K562 (cell line): ENCODE results near the gene CARM1. TPM values are rescaled to one million over a fixed set of nuclear protein-coding genes. Genes with fewer than 3 reads are reported as not detected.

Experiments
- CTBP1 ChIP-seq: fragments of 450-650 bp; IDR thresholded peaks from 2 replicates; pipeline ENCODE4 v1.6.1; 2016; ENCODE audit warnings: borderline replicate concordance
- FOSL1 ChIP-seq: fragments of 200-800 bp; sonication (Bioruptor generic); conservative IDR thresholded peaks from 2 replicates; pipeline ENCODE4 v1.6.1; 2016; ENCODE audit warnings: missing genetic modification characterization, missing compliant biosample characterization
- GTF2E2 ChIP-seq: fragments of 200-800 bp; sonication (Bioruptor generic); IDR thresholded peaks from 2 replicates; pipeline ENCODE4 v1.6.1; 2016; ENCODE audit warnings: missing genetic modification characterization, missing compliant biosample characterization
- HSF4 ChIP-seq: fragments of 250-450 bp; sonication (Bioruptor Pico); IDR thresholded peaks from 2 replicates; pipeline ENCODE4 v2.1.2; 2022; ENCODE audit warnings: mild to moderate bottlenecking, moderate library complexity, borderline replicate concordance
- ILK ChIP-seq: fragments of 450-650 bp; IDR thresholded peaks from 2 replicates; pipeline ENCODE4 v1.6.1; 2016; ENCODE audit warnings: missing genetic modification characterization, low read depth, mild to moderate bottlenecking, missing compliant biosample characterization, moderate library complexity, borderline replicate concordance
- IRF2 ChIP-seq: sonication (generic); formaldehyde crosslinking; IDR thresholded peaks from 2 replicates; pipeline ENCODE4 v1.8.1; 2022; ENCODE audit warnings: mild to moderate bottlenecking, missing genetic modification reagents
- MCM3 ChIP-seq: fragments of 450-650 bp; IDR thresholded peaks from 2 replicates; pipeline ENCODE4 v1.6.1; 2016
- MTA2 ChIP-seq: fragments of 450-650 bp; IDR thresholded peaks from 2 replicates; pipeline ENCODE4 v1.6.1; 2016; ENCODE audit warnings: low read depth
- MTA3 ChIP-seq: fragments of 450-650 bp; formaldehyde crosslinking; IDR thresholded peaks from 2 replicates; pipeline ENCODE4 v1.6.1; 2017; ENCODE audit warnings: mild to moderate bottlenecking, borderline replicate concordance
- NEUROD1 ChIP-seq: fragments of 150-350 bp; IDR thresholded peaks from 2 replicates; pipeline ENCODE4 v1.6.1; 2014; ENCODE audit warnings: borderline replicate concordance, low read length, low read depth; ENCODE audit not compliant: partially characterized antibody
- NFE2L1 ChIP-seq: fragments of 450-650 bp; IDR thresholded peaks from 2 replicates; pipeline ENCODE4 v1.6.1; 2016; ENCODE audit warnings: missing genetic modification characterization, low read depth, mild to moderate bottlenecking, missing compliant biosample characterization, moderate library complexity, borderline replicate concordance
- NFIX ChIP-seq: fragments of 250-450 bp; sonication (Bioruptor Pico); IDR thresholded peaks from 2 replicates; pipeline ENCODE4 v1.4.0; 2020; ENCODE audit warnings: low read depth, mild to moderate bottlenecking, moderate library complexity
- RFX5 ChIP-seq: IDR thresholded peaks from 2 replicates; pipeline ENCODE4 v1.6.1; 2011; ENCODE audit warnings: low read depth, mild to moderate bottlenecking, improper control_type of control experiment, low read length
- SRSF1 ChIP-seq: fragments of 200-400 bp; formaldehyde crosslinking; IDR thresholded peaks from 2 replicates; pipeline ENCODE4 v1.6.1; 2017; ENCODE audit warnings: mild to moderate bottlenecking, low read depth, low read length, moderate library complexity
- TAF15 ChIP-seq: fragments of 200-400 bp; formaldehyde crosslinking; IDR thresholded peaks from 2 replicates; pipeline ENCODE4 v1.6.1; 2017; ENCODE audit warnings: mild to moderate bottlenecking, low read depth, low read length, moderate library complexity
- TAF9B ChIP-seq: fragments of 450-650 bp; IDR thresholded peaks from 2 replicates; pipeline ENCODE4 v1.6.1; 2018; ENCODE audit warnings: mild to moderate bottlenecking; ENCODE audit not compliant: partially characterized antibody
- TEAD2 ChIP-seq: fragments of 450-650 bp; IDR thresholded peaks from 2 replicates; pipeline ENCODE4 v1.6.1; 2016; ENCODE audit warnings: missing genetic modification characterization, control low read depth, missing compliant biosample characterization
- TEAD4 ChIP-seq, 2 experiments: sonication (generic) in 1 of 2; formaldehyde crosslinking in 1 of 2; IDR thresholded peaks; 2 replicates each; pipeline versions ENCODE4 v1.6.1 to v1.8.0; 2012 to 2022; ENCODE audit warnings: borderline replicate concordance in 1 of 2, inconsistent platforms in 1 of 2, low read length in 1 of 2, mild to moderate bottlenecking in 1 of 2, missing genetic modification reagents in 1 of 2
- ZC3H8 ChIP-seq: fragments of 450-650 bp; IDR thresholded peaks from 2 replicates; pipeline ENCODE4 v1.6.1; 2017
- ZNF140 ChIP-seq: fragments of 250-450 bp; sonication (Bioruptor Pico); IDR thresholded peaks from 2 replicates; pipeline ENCODE4 v1.8.0; 2021; ENCODE audit warnings: moderate library complexity, mild to moderate bottlenecking, inconsistent platforms
- ZNF445 ChIP-seq: fragments of 250-450 bp; sonication (Bioruptor Pico); IDR thresholded peaks from 2 replicates; pipeline ENCODE4 v1.4.0; 2020; ENCODE audit warnings: low read depth, mild to moderate bottlenecking, moderate library complexity
- polyA plus RNA-seq, 8 experiments: library from polyadenylated mRNA; depleted of rRNA in 4 of 8; stranded (reverse) in 5 of 8; unstranded in 3 of 8; fragments of >200 nt; fragmentation: Nextera tagmentation in 2 of 8; fragmentation: Illumina TruSeq in 1 of 8; extraction: Ambion mirVana in 2 of 8; extraction: Trizol in 1 of 8; gene quantifications; 2 replicates each; pipeline versions ENCODE4 v1.2.1 to v1.2.3, GENCODE V29; 2011 to 2014; ENCODE audit warnings: inconsistent platforms in 1 of 8, missing spikeins in 1 of 8
- total RNA-seq, 7 experiments: library from RNA; depleted of rRNA in 6 of 7; stranded (reverse); fragments of >200 nt in 6 of 7; fragmentation: Illumina TruSeq in 2 of 7; extraction: Trizol in 2 of 7; gene quantifications; 2 replicates each; pipeline versions ENCODE4 v1.2.1 to v1.2.3, GENCODE V29; 2011 to 2021; ENCODE audit warnings: low replicate concordance in 1 of 7
- TF ChIP-seq, protein P1 (sequence below): fragments of 250-450 bp; sonication (Bioruptor Pico); IDR thresholded peaks from 2 replicates; pipeline ENCODE4 v1.9.0; 2021; ENCODE audit warnings: mild to moderate bottlenecking, inconsistent platforms
- TF ChIP-seq, protein P2 (sequence below): fragments of 200-800 bp; sonication (Bioruptor generic); IDR thresholded peaks from 2 replicates; pipeline ENCODE4 v1.6.1; 2017; ENCODE audit warnings: missing genetic modification characterization, missing compliant biosample characterization
- TF ChIP-seq, protein P3 (sequence below): fragments of 250-450 bp; sonication (Bioruptor Pico); IDR thresholded peaks from 2 replicates; pipeline ENCODE4 v1.5.0; 2021

Gene CARM1
- total and polyA plus RNA-seq, 9 of the 15 experiments (the other 6 are each of a cell fraction or from before 2014, with no cell fraction given) = 0.36 to 86.0 (median 29.7) TPM

- peak; percentile 83 for TF ChIP-seq FOSL1 (tag)
- peak; percentile 99 for TF ChIP-seq MTA3
- no peak for TF ChIP-seq GTF2E2 (tag)
- TF ChIP-seq, protein P1, sequence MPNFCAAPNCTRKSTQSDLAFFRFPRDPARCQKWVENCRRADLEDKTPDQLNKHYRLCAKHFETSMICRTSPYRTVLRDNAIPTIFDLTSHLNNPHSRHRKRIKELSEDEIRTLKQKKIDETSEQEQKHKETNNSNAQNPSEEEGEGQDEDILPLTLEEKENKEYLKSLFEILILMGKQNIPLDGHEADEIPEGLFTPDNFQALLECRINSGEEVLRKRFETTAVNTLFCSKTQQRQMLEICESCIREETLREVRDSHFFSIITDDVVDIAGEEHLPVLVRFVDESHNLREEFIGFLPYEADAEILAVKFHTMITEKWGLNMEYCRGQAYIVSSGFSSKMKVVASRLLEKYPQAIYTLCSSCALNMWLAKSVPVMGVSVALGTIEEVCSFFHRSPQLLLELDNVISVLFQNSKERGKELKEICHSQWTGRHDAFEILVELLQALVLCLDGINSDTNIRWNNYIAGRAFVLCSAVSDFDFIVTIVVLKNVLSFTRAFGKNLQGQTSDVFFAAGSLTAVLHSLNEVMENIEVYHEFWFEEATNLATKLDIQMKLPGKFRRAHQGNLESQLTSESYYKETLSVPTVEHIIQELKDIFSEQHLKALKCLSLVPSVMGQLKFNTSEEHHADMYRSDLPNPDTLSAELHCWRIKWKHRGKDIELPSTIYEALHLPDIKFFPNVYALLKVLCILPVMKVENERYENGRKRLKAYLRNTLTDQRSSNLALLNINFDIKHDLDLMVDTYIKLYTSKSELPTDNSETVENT (CRISPR knock-in tag) = 0 out of 2 replicates have a peak, but pooled peaks have one; percentile 13
- no peak for TF ChIP-seq MTA2
- TF ChIP-seq CTBP1 = peak; percentile 65
- no peak for TF ChIP-seq TAF15
- peak; percentile 73 for TF ChIP-seq ZNF445 (CRISPR knock-in tag)
- TF ChIP-seq ZNF140 = 0 out of 2 replicates have a peak, but pooled peaks have one; percentile 60
- TF ChIP-seq SRSF1 = no peak
- peak; percentile 52; the same call in 1 of the 2 replicates for TF ChIP-seq ZC3H8
- TF ChIP-seq, protein P2, sequence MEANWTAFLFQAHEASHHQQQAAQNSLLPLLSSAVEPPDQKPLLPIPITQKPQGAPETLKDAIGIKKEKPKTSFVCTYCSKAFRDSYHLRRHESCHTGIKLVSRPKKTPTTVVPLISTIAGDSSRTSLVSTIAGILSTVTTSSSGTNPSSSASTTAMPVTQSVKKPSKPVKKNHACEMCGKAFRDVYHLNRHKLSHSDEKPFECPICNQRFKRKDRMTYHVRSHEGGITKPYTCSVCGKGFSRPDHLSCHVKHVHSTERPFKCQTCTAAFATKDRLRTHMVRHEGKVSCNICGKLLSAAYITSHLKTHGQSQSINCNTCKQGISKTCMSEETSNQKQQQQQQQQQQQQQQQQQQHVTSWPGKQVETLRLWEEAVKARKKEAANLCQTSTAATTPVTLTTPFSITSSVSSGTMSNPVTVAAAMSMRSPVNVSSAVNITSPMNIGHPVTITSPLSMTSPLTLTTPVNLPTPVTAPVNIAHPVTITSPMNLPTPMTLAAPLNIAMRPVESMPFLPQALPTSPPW (CRISPR knock-in tag) = no peak
- no peak for TF ChIP-seq IRF2 (CRISPR knock-in tag)
- no peak for TF ChIP-seq TAF9B
- TF ChIP-seq NEUROD1 = peak; percentile 45
- TF ChIP-seq NFE2L1 (tag) = no peak
- TF ChIP-seq ILK (tag) = no peak
- TF ChIP-seq TEAD2 = peak; percentile 46; the same call in 1 of the 2 replicates
- no peak for TF ChIP-seq RFX5
- TF ChIP-seq MCM3 = no peak
- TF ChIP-seq HSF4 (CRISPR knock-in tag) = peak; percentile 90; the same call in 1 of the 2 replicates
- no peak for TF ChIP-seq NFIX (CRISPR knock-in tag)
- TF ChIP-seq TEAD4 (IDR thresholded peaks at IDR 0.05; ENCODE audit: low read length) = peak; percentile 66
- peak; percentile 85 for TF ChIP-seq TEAD4 (CRISPR knock-in tag; IDR thresholded peaks at IDR 0.05; ENCODE audit: borderline replicate concordance)
- TF ChIP-seq, protein P3, sequence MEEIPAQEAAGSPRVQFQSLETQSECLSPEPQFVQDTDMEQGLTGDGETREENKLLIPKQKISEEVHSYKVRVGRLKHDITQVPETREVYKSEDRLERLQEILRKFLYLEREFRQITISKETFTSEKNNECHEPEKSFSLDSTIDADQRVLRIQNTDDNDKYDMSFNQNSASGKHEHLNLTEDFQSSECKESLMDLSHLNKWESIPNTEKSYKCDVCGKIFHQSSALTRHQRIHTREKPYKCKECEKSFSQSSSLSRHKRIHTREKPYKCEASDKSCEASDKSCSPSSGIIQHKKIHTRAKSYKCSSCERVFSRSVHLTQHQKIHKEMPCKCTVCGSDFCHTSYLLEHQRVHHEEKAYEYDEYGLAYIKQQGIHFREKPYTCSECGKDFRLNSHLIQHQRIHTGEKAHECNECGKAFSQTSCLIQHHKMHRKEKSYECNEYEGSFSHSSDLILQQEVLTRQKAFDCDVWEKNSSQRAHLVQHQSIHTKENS (CRISPR knock-in tag) = no peak
Observed at GRCh38 chr19:10836479-10837330, 34.6 kb upstream of the CARM1 start (continued).
